Measurements from ENCODE around the gene EHBP1. TPM values are rescaled to one million over a fixed set of nuclear protein-coding genes. Genes with fewer than 3 reads are reported as not detected.

EHBP1 gene
- total RNA-seq, 2 donors from 2014 or later, result 34.6 to 49.8 TPM

DNA sequence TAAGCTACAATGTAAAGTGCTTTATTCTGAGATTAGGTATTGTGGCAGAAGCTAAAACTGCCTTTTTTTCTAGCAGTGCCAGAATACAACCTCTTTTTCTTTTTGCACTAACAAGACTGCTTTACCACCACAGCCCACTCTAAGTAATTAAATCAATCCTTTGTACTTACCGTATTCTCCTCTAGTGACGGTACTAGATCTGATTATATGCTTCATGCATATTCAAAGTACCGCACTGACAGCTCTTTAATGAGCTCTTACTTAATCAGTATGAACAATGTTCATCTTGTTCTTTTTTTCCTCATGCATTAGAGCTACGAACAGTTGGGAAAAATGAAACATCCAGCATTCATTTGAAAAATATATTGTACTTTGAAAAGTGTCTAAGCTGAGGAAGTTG lies 329.0 kb downstream of the EHBP1 start:
- Mint-ChIP-seq H3K36me3 (ENCODE audit: low read depth) (no peaks in the 10 kb centered on the region), H3K9me3 (no peaks in the 10 kb centered on the region), H3K4me3 (no peak overlapping the region), H3K27me3 (ENCODE audit: insufficient read depth) (no peaks in the 10 kb centered on the region), H3K4me1 (no peaks in the 10 kb centered on the region), H3K27ac (no peak overlapping the region)
- no peak for DNase-seq
- Histone ChIP-seq H3K4me3 (ENCODE audit: low read length) (no peak overlapping the region), H3K36me3 (ENCODE audit: control insufficient read depth, insufficient read depth, low read length) (no peaks in the 10 kb centered on the region), H3K4me1 (ENCODE audit: control insufficient read depth, insufficient read depth, low read length) (no peaks in the 10 kb centered on the region), H3K9ac (ENCODE audit: extremely low read depth, low read length, poor library complexity, severe bottlenecking) (no peak overlapping the region), H3K27me3 (ENCODE audit: control insufficient read depth, insufficient read depth, low read length, poor library complexity, severe bottlenecking) (no peaks in the 10 kb centered on the region), H3K9me3 (ENCODE audit: control insufficient read depth, low read length) (no peaks in the 10 kb centered on the region), H3K27ac (ENCODE audit: low read depth, low read length) (no peak overlapping the region)
- 86 to 87% methylated on average over 3 to 4 of the region's 4 CpGs for WGBS, 2 experiments (ENCODE audit: insufficient coverage in 1 of 2, insufficient read length in 1 of 2)
- TF ChIP-seq, protein P1, sequence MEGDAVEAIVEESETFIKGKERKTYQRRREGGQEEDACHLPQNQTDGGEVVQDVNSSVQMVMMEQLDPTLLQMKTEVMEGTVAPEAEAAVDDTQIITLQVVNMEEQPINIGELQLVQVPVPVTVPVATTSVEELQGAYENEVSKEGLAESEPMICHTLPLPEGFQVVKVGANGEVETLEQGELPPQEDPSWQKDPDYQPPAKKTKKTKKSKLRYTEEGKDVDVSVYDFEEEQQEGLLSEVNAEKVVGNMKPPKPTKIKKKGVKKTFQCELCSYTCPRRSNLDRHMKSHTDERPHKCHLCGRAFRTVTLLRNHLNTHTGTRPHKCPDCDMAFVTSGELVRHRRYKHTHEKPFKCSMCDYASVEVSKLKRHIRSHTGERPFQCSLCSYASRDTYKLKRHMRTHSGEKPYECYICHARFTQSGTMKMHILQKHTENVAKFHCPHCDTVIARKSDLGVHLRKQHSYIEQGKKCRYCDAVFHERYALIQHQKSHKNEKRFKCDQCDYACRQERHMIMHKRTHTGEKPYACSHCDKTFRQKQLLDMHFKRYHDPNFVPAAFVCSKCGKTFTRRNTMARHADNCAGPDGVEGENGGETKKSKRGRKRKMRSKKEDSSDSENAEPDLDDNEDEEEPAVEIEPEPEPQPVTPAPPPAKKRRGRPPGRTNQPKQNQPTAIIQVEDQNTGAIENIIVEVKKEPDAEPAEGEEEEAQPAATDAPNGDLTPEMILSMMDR (conservative IDR thresholded peaks at IDR 0.05), result no peak

DNA sequence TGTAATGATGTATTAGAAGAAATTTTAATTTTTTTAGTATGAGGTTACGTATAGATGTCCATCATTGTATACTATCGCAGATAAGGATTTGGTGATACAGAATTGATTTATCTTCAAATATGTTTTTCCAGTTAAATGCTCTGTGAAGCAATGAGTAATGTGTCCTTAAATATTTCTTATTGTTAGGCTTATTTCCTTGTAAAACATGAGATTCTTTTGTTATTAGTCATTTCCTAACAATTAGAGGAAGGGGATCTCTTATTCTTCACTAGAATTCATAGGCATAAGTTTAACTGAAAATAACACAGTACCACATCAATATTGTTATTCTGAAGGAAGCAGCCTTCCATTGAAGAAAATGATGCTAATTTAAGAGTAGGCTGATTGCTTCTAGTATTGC lies 329.7 kb downstream of the EHBP1 start:
- no peak overlapping the region for H3K27ac Mint-ChIP-seq
- no peak overlapping the region for H3K4me3 ChIP-seq (ENCODE audit: low read length)
- H3K4me1 Mint-ChIP-seq, result peaks cover under 1% of the 10 kb centered on the region
- no peak overlapping the region for H3K9ac ChIP-seq (ENCODE audit: extremely low read depth, low read length, poor library complexity, severe bottlenecking)
- no peaks in the 10 kb centered on the region for H3K36me3 Mint-ChIP-seq (ENCODE audit: low read depth)
- no peaks in the 10 kb centered on the region for H3K9me3 ChIP-seq (ENCODE audit: control insufficient read depth, low read length)
- 98 to 100% methylated on average over 2 of the region's 2 CpGs for WGBS, 2 experiments (ENCODE audit: insufficient coverage in 1 of 2, insufficient read length in 1 of 2)
- no peaks in the 10 kb centered on the region for H3K36me3 ChIP-seq (ENCODE audit: control insufficient read depth, insufficient read depth, low read length)
- no peak overlapping the region for H3K27ac ChIP-seq (ENCODE audit: low read depth, low read length)
- no peaks in the 10 kb centered on the region for H3K9me3 Mint-ChIP-seq
- H3K4me1 ChIP-seq (ENCODE audit: control insufficient read depth, insufficient read depth, low read length), result no peaks in the 10 kb centered on the region
- no peak for DNase-seq
- H3K27me3 ChIP-seq (ENCODE audit: control insufficient read depth, insufficient read depth, low read length, poor library complexity, severe bottlenecking), result no peaks in the 10 kb centered on the region
- TF ChIP-seq, protein P1 (conservative IDR thresholded peaks at IDR 0.05), result no peak
- no peaks in the 10 kb centered on the region for H3K27me3 Mint-ChIP-seq (ENCODE audit: insufficient read depth)
- no peak overlapping the region for H3K4me3 Mint-ChIP-seq

DNA sequence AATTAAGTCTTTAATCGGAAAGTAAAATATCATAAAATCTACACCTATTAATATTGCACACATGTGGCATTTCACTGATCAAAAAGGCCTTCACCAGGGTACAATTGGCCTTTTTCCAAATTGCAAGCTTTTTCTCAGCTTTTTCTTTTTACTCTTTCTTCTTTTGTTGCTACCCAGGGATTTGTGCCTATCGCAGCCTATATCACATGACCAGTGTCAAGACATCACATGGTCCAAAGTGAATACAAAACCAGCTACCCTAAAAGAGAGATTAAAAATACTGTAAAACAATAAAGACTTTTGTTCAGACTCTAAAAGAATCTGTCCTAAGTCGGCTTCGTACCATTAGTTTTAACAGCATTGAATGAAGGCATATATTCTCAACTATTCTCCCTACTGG lies 330.1 kb downstream of the EHBP1 start:
- H3K27ac Mint-ChIP-seq, result no peak overlapping the region

More for the DNA sequence above, 330.1 kb downstream of the EHBP1 start:
- 93% methylated on average over 4 of the region's 4 CpGs; no CpG with 5 or more reads in 1 of the 2 experiments for WGBS, 2 experiments (ENCODE audit: insufficient coverage in 1 of 2, insufficient read length in 1 of 2)
- H3K9ac ChIP-seq (ENCODE audit: extremely low read depth, low read length, poor library complexity, severe bottlenecking), result no peak overlapping the region
- no peaks in the 10 kb centered on the region for H3K36me3 ChIP-seq (ENCODE audit: control insufficient read depth, insufficient read depth, low read length)
- H3K36me3 Mint-ChIP-seq (ENCODE audit: low read depth), result no peaks in the 10 kb centered on the region
- peaks cover 5% of the 10 kb centered on the region for H3K4me1 Mint-ChIP-seq
- no peak overlapping the region for H3K27ac ChIP-seq (ENCODE audit: low read depth, low read length)
- no peaks in the 10 kb centered on the region for H3K4me1 ChIP-seq (ENCODE audit: control insufficient read depth, insufficient read depth, low read length)
- no peaks in the 10 kb centered on the region for H3K9me3 ChIP-seq (ENCODE audit: control insufficient read depth, low read length)
- H3K4me3 ChIP-seq (ENCODE audit: low read length), result no peak overlapping the region
- H3K27me3 Mint-ChIP-seq (ENCODE audit: insufficient read depth), result no peaks in the 10 kb centered on the region
- no peak for DNase-seq
- no peaks in the 10 kb centered on the region for H3K9me3 Mint-ChIP-seq
- H3K27me3 ChIP-seq (ENCODE audit: control insufficient read depth, insufficient read depth, low read length, poor library complexity, severe bottlenecking), result no peaks in the 10 kb centered on the region
- H3K4me3 Mint-ChIP-seq, result no peak overlapping the region
- TF ChIP-seq, protein P1 (conservative IDR thresholded peaks at IDR 0.05), result no peak

All from endodermal cell (in vitro differentiated cells).